OCI-LY7 (cell line): ENCODE results near the gene MPRIP.

Source experiments
- CTCF ChIP-seq: fragments of 200-600 bp; sonication (generic); conservative IDR thresholded peaks from 2 replicates; pipeline ENCODE4 v1.5.1; 2014; ENCODE audit warnings: mild to moderate bottlenecking, antibody characterized with exemption, low read length, moderate library complexity, mixed read lengths
- EZH2phosphoT487 ChIP-seq: fragments of 200-600 bp; sonication (generic); IDR thresholded peaks from 2 replicates; pipeline ENCODE4 v1.6.1; 2018; ENCODE audit warnings: low read depth, borderline replicate concordance, mild to moderate bottlenecking, mixed run types, antibody characterized with exemption, low read length, moderate library complexity, mixed read lengths

DNA sequence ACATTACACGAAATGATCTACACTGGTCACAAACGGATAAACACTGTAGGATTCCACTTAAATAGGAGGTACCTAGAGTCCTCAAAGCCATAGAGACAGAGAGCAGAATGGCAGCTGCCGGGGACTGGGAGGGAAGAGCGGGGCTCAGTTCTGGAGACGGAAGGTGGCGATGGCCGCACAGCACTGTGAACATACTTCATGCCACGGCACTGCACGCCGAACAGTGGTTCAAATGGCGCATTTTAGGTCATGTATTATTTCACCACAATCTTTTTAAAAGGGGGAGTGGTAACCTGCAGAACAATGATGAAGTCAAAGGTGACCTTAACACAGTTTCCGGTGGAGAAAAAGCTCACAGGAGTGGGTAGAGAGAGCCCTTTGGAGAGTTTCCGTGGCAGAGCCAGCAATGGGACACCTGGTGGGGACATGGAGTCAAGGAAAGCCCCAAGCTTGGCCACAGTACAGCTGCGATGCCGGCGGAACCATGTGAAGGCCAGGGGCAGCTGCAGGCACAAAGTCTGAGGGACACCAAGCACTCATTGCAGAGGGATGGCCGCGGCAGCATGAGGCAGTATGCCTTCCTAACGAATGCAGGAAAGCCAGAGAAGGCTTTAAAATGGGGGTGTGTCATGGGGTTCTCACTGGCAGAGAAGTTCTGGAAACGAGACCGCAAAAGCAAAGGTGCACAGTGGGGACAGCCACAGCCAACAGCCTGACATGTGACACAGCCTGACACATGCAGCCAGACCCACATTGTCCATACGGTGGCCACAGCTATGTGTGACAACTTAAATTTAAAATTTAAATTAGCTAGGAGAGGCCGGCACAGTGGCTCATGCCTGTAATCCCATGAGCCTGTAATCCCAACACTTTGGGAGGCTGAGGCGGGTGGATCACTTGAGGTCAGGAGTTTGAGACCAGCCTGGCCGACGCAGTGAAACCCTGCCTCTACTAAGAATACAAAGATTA lies 187.4 kb downstream of the MPRIP start:
- TF ChIP-seq CTCF (no peak), EZH2phosphoT487 (no peak)
